Suprapubic skin (tissue), 4 donors: Measurements from ENCODE around the gene HECTD2.

ENCODE experiments used
- EP300 ChIP-seq: sonication (generic); formaldehyde crosslinking; IDR thresholded peaks from one replicate; pipeline ENCODE4 v1.6.1; 2017; ENCODE audit warnings: antibody characterized with exemption
- POLR2A ChIP-seq, 2 donors: fragments of 450-650 bp; IDR thresholded peaks; one replicate each; pipeline ENCODE4 v1.6.1; 2017; ENCODE audit warnings: antibody characterized with exemption in 2 of 2, mild to moderate bottlenecking in 2 of 2, moderate library complexity in 2 of 2
- POLR2AphosphoS5 ChIP-seq, 3 donors: sonication (generic); formaldehyde crosslinking; IDR thresholded peaks; one replicate each; pipeline ENCODE4 v1.6.1; 2017; ENCODE audit warnings: antibody characterized with exemption in 3 of 3
- TF ChIP-seq, protein P1 (sequence below), 2 donors: fragments of 200-600 bp in 1 of 2; fragments of 450-650 bp in 1 of 2; sonication (generic) in 1 of 2; IDR thresholded peaks; one replicate each; pipeline ENCODE4 v1.5.1; 2016 to 2019; ENCODE audit warnings: antibody characterized with exemption in 2 of 2, mild to moderate bottlenecking in 1 of 2, moderate library complexity in 1 of 2

DNA sequence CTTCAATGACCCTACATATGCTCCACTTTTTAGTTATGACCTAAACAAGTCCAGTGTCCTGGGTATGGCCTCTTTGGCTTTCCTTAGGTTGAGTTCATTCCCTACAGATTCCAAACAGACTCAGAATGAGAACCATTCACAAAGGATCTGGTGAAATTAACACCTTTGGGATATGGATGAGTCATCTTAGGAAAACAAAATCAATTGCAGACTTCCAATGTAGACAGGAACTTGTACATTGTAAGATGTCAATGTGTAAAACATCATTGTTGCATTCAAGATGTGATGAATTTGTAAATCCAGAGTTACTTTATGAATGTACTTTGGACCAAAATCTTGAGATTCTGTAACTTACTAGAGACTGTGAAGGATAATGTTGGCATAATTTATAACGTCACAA, 43.4 kb upstream of the HECTD2 start:
- TF ChIP-seq, protein P1, sequence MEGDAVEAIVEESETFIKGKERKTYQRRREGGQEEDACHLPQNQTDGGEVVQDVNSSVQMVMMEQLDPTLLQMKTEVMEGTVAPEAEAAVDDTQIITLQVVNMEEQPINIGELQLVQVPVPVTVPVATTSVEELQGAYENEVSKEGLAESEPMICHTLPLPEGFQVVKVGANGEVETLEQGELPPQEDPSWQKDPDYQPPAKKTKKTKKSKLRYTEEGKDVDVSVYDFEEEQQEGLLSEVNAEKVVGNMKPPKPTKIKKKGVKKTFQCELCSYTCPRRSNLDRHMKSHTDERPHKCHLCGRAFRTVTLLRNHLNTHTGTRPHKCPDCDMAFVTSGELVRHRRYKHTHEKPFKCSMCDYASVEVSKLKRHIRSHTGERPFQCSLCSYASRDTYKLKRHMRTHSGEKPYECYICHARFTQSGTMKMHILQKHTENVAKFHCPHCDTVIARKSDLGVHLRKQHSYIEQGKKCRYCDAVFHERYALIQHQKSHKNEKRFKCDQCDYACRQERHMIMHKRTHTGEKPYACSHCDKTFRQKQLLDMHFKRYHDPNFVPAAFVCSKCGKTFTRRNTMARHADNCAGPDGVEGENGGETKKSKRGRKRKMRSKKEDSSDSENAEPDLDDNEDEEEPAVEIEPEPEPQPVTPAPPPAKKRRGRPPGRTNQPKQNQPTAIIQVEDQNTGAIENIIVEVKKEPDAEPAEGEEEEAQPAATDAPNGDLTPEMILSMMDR (IDR thresholded peaks at IDR 0.05): no peak
- TF ChIP-seq POLR2AphosphoS5 (IDR thresholded peaks at IDR 0.05) (no peak), EP300 (no peak), POLR2A (IDR thresholded peaks at IDR 0.05) (no peak)
